NCI-H1105 (cell line): ENCODE data around the gene SLIT3.
A peak's percentile ranks its signal among the peaks of the same experiment; 100 is the strongest.

Source experiments
- DNase-seq: peaks from one replicate; lab custom pipeline; 2025; lab: John Stamatoyannopoulos, UW

The SLIT3 gene

DNA sequence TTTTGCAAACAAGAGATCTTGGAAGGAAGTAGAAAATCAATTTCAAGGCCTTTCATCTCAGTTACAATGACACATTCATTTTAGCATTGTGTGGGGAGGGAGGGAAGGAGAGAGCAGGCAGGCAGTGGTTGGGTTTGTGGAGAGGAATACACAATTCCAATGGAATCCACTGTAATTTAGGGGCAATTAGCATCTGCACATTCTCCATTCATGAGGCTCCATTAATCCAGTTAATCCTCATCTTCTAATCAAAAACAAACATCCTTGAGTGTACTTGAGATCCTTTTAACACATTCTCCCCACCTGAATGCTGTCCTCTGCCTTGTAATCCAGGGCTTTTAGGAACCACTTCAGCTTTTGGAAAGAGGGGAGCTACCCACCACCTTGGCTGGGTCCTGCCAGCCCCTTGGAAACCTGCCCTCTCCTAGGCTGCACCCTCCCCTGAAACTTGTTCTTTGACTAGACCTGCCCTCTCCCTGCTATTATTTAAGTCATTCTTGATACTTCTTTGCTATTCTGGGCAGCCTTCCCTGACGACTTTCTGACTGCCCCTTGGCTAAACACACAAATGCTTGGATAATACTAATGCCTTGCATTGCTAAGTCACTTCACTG, 271.2 kb downstream of the SLIT3 start:
- DNase-seq: peak; percentile 58

DNA sequence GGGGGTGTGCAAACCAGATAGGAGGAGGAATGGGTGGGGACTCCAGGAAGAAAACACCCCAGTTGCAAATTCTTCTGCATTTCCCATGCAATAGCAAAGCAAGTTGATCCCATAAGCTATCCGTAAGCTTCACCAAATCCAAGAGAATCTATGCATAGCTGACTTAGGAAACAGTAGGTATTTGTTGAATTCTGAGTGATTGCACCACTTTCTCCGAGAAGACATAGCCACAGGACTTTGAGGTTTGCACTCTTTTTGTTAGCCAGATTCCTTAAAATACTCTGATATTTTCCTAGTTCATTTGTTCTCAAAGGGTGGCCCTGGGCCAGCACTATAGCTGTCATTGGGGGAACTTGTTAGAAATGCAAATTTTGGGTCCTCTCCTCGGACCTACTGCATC, 271.9 kb downstream of the SLIT3 start:
- DNase-seq: no peak

DNA sequence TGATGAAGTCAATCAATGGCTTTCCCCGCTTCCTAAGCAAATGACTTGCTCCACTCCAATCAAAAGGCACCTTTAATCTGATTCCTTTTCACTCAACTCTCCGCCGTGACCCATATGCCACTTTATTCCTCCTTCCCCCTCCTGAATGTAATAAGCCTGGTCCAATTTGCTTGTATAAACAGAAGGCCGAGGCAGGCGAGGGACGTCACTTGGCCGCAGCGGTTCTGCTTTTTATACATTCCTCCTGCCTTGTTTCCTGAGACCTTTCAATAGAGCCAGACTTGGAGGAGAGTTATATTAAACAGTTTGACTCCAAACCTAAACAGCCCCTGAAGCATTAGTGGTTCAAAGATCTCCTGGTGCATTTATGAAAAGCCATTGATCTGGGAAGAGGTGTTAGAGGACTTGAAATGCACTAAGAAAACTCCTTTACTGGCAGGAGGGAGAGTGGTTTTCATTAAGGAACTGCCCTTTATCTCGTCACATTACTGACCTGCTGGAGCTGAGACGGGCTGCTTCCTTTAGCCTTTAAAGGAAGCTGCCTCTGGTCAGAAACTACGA, 273.4 kb downstream of the SLIT3 start:
- no peak for DNase-seq

DNA sequence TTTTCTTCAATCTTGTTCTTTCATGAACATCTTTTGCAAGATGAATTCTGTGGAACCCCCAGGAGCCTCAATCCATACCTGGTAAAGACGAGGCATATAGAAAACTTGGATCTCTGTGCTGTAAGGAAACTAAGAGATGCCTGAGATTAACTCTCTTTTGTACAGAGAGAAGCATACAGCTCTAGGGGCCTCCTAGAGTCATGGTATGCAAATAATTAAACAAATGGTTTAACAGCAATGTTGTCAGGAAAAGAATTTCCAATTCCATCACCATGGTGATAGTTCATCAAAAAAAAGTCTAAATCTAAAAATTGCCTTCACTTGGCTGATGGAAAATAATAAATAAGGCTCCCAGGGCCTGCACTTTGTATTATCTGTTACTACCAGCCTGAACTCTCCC, 275.4 kb downstream of the SLIT3 start:
- no peak for DNase-seq

DNA sequence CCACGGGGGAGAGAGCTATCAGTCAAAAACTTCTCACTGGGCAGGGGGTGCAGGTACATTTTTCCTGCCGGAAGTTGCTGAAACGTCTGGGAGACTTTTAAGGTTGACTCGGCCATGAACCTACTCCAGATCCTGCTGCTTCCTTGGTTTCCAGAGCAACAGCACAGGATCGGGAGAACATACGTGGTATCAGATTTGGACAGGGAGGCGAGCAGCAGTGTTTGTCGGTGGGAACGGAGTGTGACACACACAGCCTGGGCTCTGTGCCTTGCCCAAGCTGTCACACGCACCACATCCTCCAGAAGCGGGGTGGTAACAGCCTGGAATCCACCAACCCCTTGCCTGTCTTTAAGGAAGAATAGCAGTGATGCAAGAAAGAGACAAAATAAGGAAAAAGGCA, 276.5 kb downstream of the SLIT3 start:
- DNase-seq: no peak

DNA sequence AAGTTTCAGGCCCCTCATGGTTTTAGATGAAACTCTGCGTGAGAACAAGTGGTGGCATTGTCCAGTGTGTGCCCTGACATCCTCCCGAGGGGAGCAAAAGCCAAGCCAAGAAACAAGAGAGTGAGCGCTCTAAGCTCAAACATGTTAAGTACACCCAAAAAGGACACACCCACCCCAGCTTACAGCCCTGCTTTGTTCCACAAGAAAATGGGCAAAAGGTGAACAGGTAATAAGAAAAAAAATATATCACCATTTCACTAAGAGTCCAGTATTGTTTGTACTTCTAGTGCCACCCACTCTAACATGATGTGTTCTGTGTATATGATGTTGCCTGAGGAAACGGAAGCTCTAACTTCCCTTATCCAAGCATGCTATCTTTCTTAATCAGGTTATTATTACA, 278.2 kb downstream of the SLIT3 start:
- DNase-seq: no peak

DNA sequence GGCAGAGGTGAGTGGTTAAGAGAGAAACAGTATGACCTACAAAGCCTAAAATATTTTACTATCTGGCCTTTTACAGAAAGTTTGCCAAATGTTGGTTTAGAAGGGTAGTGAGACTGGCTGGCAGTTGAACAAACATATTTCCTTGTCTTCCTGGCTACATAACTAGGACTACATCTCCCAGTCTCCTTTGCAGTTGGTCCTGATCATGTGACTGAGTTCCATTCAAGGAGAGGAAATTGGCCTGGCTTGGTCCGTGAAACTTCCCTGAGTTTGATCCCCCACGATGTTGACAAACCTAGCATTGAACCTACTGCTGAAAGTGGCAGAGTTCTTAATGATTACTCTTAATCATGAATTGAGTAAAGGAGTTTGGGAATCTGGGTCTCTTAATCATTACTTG, 280.8 kb downstream of the SLIT3 start:
- DNase-seq: no peak

DNA sequence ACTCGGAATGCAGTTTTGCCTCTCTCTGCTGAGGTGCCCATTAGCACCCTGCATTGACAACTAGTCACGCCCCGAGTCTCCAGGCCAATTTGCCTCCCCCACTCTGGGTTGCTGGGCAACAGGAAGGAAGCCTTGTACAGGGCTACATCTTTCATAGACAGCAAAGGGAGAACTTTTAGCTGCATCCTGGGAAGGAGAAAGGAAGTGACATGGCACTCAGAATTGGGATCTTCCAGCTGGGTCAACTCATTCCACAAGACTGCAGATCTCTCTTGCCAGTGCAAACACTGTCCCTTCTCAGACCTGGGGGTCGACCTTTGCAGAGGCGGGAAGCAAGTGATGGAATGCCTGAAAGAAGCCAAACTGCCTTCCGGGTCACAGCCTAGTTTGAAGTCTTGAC, 282.0 kb downstream of the SLIT3 start:
- DNase-seq: no peak

DNA sequence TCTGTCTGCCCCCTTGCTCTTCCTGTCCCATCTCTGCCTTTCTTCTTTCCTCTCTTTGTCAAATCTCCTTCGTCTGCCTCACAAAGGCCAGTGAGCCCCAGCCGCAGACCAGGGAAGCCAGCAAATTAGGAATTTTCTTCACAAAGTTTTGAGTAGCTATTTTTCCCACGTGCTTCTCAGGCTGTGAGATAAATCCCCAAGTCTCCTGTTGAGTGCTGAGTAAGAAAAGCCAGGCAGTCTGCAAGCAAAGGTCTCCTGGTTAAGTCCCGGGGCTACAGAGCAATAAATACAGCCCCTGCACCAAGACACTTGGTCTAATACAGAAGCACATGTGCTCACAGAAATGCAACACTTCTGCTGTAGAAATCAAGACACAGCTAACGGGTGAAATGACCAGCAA, 284.9 kb downstream of the SLIT3 start:
- DNase-seq: no peak

DNA sequence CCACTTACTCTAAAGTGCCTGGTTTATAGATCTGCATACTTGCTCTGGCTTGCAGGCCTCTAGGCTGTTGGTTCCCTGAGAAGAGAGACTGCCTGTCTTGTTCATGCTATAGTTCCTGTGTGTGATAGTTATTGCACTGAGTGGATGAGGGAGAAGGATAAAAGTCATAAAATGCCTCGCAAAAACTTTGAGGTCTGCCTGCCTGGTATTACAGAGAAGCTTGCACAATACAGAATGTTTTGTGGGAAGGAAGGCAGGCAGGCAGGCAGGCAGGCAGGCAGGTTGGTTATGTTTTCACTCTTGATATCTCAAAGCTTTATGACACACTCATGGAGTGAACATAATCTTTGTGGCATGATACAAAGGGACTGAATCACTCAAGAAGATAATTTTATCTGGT, 287.1 kb downstream of the SLIT3 start:
- no peak for DNase-seq

DNA sequence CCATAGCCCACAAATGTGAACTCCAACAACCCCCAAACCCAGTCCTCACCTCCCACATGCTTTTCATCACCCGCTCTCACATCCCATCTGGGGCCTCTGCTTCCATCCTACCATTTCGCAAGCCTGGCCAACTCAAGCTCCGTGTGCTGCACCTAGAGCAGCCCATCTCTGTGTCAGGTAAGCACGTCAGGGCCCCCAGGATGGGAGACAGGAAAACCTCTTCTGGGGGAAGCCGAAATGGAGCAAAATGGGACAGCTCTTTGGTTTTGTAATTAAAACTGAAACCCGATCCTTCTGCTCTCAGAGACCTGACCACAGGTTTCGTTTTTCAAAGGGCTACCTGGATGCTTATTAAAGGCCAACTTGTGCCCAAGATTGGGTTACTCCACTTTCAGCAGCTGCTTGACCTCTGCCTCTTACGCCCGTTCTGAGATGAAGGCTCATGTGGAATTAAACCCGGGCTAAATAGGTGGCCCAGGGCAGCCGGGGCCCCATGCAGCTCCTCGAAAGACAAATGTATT, 287.7 kb downstream of the SLIT3 start:
- DNase-seq: no peak

DNA sequence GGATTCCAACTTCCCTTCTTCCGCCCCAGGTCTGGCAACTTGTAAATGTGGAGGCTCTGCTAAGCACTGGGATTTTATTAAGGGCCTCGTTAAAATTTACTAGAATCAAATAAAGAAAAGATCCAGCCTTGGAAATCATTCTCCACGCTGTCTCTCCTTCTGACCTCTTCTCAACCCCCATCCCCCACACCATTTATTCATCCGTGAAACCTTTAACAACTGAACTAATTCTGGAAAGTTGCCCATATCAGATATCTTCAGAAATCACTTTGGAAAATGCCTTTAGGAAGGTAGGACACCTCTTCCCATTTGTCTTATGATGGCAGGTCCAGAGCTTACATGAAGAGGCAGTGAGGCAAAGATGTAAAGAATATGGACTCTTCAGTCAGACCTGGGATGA, 288.5 kb downstream of the SLIT3 start:
- DNase-seq: no peak

DNA sequence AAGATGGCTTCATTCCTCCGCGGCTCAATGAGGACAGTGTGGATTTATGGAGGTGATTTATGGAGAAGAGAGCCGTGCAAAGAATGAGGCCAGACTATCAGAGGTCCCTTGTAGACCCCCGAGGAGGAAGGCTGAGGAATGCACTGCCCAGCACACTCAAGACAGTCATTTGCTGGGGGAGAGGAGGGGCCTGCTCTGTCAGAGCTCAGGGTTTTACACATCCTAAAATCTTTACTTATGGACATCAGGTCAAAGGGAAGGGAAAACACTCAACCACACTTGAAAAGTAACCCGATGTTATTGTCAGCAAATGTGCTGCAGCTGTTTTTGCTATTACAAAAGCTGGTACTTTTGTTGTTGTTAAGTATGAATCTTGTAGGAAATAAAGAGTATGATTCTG, 289.5 kb downstream of the SLIT3 start:
- no peak for DNase-seq

DNA sequence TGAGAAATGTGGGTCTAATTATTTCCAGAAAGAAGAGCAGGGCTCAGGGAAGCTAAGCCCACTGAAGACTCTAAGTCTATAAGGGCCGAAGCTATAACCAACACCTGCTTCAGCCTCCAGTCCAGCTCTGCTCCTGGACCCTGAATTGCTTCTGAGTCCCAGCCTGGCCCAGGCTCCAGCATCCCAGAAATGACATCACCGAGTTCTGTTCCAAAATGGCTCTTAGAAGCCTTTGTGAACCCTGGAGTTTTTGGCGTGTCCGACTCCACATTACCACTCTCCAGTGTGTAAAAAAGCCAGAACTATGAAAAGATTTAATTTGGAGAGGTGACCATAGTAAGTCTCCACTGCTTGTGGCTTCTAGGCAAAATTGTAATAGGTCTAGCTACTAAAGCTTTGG, 289.9 kb downstream of the SLIT3 start:
- no peak for DNase-seq

DNA sequence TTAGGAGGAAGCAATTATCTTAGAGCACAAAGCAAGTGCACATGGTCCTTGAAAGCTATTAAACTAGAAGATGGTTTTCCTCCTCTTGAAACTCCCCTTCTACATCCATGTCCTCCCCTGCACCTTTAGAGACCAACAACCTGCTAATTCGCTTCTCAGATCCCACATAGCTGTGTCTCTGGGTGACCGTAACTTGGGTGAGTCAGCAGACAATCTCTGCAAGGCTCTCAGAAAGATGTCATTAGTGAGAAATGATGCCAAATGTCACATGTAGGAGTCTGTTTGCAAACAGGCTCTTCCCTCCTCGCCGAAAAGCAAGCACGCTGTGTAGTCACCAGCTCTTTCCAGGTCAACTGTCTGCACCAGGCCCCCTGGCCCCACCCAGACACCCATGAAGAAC, 291.8 kb downstream of the SLIT3 start:
- no peak for DNase-seq

DNA sequence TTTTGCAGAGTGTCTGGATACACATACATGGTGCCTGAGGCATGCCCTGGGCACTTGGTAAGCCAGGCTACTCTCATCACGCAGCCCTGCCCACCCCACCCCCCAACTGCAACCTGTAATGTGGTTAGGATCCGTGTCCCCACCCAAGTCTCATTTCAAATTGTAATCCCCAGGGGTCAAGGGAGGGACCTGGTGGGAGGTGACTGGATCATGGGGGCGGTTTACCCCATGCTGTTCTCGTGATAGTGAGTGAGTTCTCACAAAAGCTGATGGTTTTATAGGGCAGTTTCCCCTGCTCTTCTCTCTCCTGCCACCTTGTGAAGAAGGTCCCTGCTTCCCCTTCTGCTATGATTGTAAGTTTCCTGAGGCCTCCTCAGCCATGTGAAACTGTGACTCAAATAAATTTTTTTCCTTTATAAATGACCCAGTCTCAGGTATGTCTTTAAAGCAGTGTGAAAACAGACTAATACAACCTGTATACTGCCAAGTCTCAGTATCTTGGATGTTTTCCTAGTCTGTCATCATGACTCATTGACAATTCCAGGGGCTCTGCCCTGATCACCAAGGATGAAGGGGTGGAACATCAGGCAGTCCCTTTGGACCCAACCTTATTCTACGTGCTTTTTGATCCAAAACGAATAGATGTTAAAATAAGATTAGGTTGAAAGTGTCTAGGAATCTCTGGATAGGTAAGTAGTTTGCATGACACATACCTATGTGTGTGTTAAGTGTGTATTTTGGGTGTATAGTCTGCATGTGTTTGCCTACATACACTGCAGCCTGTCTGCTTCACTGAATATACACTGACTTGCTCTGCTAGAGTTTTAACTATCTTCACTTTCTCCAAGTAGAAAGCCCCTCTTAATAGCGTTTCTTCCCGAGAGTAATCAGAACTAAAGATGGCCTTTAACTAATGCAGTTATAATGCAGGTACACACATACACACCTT, 293.8 kb downstream of the SLIT3 start:
- DNase-seq: no peak

DNA sequence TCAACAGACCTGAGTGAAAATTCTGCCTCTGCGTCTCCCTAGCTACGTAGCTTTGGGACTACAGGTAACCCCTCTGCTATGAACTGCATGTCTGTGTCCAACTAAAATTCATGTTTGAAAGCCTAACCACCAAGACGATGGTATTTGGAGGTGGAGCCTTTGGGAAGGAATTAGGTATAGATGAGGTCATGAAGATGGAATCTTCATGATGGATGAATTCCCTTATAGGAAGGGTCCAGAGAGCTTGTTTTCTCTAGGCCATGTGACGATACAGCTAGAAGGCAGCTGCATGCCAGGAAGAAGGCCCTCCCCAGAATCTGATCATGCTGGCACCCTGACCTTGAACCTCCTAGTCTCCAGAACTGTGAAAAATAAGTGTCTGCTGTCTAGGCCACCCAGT, 296.4 kb downstream of the SLIT3 start:
- no peak for DNase-seq

DNA sequence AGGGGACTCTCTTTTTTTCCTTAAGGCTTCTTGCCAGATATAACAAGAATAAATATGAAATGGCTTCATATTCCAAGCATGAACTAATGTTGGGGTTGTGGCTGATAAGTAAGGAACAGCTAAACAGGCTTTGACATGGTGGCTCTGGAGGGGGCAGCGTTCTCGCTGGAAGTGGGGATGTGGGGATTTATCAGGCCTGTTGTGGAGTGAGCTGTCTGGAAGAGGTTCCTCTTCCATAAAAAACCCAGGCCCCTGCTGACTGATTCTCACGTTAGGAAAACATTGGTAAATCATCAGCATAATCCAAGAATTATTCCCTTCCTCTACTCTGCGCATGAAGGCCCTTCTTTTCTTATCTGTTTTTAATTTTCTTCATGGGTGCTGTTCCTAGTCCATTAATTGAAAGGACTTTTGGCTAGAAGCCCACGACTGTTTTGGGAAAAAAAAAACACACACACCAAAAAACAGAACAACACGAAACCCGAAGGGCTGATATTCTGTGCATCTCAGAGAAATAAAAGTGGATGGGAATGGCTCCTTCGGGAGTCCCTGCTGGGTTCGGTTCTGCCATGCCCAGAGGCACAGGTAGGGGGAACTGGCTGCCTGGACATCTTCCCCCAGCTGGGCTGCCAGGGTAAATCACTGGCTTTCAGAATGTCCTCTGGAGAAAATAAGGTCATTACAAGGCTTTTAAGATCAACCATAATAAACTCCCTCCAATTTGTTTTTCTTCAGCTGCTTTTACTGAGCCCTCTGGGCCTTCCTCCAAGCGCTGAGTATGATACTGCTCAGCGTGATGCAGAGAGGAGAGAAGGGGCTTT, 297.0 kb downstream of the SLIT3 start:
- no peak for DNase-seq

DNA sequence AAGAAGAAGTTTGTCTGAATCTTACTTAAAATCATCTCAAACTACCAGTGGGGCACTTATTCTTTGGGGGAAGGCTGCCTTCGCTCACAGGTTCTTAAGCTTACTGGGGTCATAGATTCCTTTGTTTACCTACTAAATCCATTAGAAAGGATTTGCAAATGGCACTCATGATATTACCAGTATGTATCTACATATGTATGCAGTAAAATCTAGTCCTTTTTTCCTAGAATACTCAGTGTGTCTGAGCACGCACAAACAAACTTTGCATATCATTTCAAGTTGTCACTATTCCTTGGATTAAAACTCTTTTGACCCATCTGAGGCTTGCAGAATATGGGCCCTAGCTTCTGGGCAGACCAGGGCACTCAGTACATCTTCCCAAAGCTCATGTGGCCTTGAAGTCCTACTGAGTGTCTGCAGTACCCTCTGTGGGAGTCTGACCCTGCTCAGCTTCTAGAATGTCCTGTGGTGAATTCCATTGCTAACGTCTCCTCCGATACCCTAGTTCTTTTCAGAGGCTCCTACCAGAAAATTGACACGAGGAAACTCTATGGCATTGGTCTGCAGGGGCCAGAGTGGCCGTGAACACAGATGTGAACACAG, 297.9 kb downstream of the SLIT3 start:
- no peak for DNase-seq

DNA sequence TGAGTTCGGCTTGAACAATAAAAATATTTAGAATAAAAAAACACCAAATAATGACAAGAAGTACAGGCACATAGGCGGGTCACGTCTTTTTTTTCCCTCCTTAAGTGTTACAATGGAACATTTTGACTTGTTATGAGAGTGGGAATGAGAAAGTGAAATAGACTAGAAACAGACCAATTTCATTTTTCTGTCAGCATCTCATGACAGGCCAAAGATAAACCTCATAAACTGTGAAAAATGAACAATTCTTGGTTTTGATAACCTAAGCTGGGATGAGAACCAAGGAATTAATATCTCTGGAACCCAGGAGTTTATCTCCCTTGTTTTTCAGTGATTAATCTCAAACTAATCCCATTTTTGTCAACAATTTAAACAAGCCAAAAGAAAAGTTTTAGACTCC, 299.5 kb downstream of the SLIT3 start:
- DNase-seq: no peak

DNA sequence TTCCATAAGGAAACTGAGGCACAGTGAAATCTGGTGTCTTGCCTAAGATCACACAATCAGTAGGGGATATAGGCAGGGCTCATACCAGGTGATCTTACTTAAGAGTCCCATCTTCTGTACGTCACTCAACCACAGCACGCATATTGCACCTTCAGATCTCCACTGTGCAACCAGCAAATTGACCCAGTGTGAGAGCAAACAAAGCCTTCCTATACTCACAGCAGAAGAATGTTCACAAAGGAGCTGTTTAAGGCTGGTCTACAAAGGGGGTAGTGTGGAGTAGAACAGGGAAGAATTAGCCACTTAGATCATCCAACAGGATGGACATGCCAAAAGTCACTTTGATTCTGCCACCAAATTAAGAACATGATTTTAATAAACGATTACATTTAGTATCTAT, 305.9 kb downstream of the SLIT3 start:
- DNase-seq: no peak

DNA sequence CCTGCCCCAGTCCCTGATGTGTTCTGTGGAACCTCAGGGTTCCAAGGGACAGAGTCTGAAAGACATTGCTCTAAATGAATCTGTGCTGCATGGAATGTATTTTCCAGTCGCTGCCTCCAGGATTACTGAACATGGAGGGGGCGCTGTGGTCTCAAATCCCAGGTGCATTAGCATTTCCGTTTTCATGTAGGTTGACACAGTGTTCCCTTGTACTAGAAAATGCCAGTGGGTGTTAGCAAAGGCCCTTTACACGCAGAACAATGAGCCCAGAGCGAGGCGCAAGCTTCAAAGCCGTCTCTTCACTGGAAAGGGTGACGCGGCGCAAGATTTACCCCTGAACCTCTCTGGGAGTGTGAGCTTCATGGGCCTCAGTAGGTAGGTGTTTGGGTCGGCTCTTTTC, 308.3 kb downstream of the SLIT3 start:
- DNase-seq: no peak
